ENCODE measurements around the gene CCDC188. TPM values are rescaled to one million over a fixed set of nuclear protein-coding genes. Genes with fewer than 3 reads are reported as not detected.

The CCDC188 gene
- total RNA-seq, 2 experiments from 2014 or later = not detected

DNA sequence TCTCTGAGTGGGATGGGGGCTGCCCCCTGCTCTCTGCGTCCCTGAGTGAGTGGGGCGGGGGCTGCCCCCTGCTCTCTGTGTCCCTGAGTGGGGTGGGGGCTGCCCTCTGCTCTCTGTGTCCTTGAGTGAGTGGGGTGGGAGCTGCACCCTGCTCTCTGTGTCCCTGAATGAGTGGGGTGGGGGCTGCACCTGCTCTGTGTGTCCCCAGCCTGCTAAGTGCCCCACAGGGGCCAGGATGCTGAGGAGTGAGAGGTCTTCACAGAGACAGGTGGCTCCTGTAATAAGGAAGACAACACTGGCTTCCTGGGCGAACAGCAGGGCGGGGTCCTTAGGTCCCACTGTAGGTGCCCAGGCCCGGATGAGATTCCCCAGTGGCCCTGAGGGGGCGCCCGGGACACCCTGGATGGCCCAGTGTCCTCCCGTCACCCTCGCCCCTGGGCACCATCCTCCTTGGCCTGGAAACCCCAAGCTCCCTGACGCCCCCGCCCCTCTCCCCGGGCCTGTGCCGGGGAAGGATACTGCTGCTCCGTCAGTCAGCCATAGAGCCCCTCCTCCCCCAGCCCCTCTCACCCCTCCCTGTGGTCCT, 3.8 kb upstream of the CCDC188 start:
- CTCF ChIA-PET = no interaction called here
- POLR2A ChIA-PET = no interaction called here

- POLR2A ChIA-PET = no interaction called here
- CTCF ChIA-PET = no interaction called here
These were observed 3.1 kb upstream of the CCDC188 start for GRCh38 chr22:20153945-20154344.

DNA sequence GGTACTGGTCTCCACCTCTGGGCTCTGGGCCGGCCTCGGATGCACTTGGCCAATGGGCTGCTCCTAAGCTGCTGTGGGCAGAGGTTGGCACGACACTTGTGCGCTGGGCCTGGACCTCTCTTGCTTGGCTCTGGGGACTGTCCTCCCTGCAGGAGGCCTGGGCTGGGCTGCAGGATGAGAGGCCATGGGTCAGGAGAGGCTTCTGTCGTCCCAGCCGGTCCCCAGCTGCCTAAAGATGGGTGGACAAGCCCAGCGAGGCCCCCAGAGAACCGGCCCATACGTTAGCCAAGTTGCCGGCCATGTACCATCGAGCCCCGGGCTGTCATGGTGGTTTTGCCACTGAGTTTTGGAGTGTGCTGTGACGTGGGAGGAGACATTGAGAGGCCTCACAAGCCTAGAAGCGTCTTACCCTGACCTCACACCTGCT, 1.6 kb upstream of the CCDC188 start:
- ChIA-PET POLR2A (no interaction called here), CTCF (no interaction called here)

GRCh38 chr22:20151276-20151588, 377 bp upstream of the CCDC188 start:
- ChIA-PET POLR2A (interaction anchor here (0.6 kb wide), 1 partner anchor 51 kb away, joined by 4 read pairs; no protein-coding TSS in a partner anchor), CTCF (no interaction called here)

GRCh38 chr22:20149257-20150250, 1.3 kb downstream of the CCDC188 start:
- CTCF ChIA-PET = no interaction called here
- POLR2A ChIA-PET = interaction anchor here (0.6 kb wide), 1 partner anchor 295 kb away, joined by 6 read pairs; no protein-coding TSS in a partner anchor

DNA sequence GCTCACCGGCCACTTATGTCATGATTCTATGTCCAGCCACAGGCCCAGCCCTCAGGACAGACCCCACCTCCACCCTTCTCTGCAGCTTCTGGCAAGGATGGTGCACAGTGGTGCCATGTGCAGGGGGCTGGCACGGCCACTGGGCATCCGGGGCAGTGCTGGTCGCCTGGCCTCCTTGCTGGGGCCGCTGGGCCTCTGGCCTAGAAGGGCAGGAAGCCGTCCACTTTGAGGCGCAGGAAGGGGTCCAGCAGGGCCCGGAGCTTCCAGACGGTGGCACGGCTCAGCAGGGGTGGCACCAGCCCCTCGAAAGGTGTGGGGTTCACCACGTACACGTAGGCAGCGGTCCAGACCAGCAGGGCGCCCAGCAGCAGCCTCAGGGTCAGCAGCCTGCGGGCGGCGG, 2.4 kb downstream of the CCDC188 start:
- ChIA-PET POLR2A (no interaction called here), CTCF (no interaction called here)

- ChIA-PET CTCF (interaction anchor here (1.0 kb wide), 1 partner anchor 10 kb away, joined by 3 read pairs; no protein-coding TSS in a partner anchor), POLR2A (no interaction called here)
These were observed 3.4 kb downstream of the CCDC188 start for GRCh38 chr22:20147237-20147988.

- ChIA-PET POLR2A (no interaction called here), CTCF (interaction anchor here (1.0 kb wide), 1 partner anchor 10 kb away, joined by 3 read pairs; no protein-coding TSS in a partner anchor)
These were observed 4.1 kb downstream of the CCDC188 start for GRCh38 chr22:20146777-20147176.

- POLR2A ChIA-PET = no interaction called here
- CTCF ChIA-PET = no interaction called here
These were observed 5.0 kb downstream of the CCDC188 start for GRCh38 chr22:20145832-20146223.

GRCh38 chr22:20145206-20145831, 5.5 kb downstream of the CCDC188 start:
- ChIA-PET CTCF (no interaction called here), POLR2A (no interaction called here)

DNA sequence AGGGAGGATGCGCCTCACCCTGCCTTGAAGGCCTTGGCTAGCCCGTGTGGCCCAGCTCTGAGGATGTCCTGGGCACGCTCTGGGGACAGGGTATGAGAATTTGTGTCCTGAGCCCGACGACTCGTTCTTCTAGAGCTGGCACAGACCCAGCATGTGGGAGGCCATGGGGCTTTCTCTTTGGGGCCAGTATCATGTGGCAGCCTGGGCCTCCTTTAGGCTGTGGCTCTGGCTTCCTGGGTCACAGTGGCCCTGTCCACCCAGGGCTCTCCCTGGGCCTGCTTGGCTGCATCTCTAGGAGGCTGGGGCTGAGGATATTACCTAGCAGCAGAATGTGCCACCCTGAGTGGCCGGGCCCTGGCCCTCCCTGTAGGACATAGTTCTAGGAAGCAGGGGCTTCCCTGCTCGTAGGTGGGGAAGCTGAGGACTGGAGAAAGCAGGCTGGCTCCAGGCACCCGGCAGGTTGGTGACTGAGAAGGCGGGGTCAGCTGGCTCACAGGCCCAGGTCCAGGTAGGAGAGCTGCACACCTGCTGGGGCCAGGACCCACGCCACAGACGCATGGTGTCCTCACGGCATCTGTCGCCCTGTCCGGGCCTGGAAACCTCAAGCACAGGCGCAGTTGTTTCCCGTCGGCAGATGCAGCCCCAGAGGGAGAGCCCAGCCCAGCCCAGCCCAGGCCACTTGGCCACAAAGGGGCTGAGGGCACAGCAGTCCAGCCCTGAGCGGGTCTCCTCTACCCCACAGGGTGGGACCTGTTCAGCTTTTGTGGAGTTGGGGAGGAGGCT, 6.8 kb downstream of the CCDC188 start:
- CTCF ChIA-PET = interaction anchor here (0.6 kb wide), 1 partner anchor 614 kb away, joined by 3 read pairs; no protein-coding TSS in a partner anchor
- POLR2A ChIA-PET = no interaction called here

GRCh38 chr22:20142711-20143621, 7.9 kb downstream of the CCDC188 start:
- ChIA-PET CTCF (no interaction called here), POLR2A (no interaction called here)

DNA sequence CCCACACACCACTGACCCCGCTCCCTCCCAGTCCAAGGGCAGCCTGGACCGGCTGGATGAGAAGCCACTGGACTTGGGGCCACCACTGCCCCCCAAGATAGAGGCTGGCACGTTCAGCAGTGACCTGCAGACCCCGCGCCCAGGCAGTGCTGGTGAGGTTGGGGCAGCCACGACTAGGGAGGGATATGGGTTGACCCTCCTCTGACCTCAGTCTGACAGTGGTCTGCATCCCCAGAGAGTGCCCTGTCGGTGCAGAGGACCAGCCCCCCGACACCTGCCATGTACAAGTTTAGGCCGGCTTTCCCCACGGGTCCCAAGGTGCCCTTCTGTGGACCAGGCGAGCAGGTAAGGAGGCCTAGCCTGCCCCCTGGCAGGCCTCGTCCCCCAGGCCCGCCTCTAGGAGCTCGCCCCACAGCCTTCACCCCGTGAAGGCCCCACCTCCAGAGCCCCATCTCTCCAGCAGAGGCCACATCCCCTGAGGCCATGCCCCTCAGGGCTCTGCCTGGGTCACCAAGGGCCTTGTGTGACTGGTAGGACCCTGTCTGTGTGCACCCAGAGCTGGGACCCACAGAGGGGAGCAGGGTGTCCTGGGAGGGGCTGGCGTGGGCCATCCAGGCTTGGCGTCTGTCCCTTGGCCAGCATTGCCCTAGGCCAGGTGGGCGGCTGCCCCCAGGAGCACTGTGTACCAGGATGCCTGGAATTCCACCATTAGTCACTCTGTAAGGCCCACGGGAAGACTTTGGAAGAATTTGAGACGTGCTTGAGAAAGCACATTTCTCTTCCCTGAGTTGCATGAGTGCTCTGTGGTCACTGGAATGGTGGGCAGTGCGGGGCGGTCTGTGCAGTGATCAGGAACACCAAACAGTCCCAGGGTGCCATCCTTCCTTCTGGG, 9.4 kb downstream of the CCDC188 start:
- ChIA-PET POLR2A (no interaction called here), CTCF (no interaction called here)

DNA sequence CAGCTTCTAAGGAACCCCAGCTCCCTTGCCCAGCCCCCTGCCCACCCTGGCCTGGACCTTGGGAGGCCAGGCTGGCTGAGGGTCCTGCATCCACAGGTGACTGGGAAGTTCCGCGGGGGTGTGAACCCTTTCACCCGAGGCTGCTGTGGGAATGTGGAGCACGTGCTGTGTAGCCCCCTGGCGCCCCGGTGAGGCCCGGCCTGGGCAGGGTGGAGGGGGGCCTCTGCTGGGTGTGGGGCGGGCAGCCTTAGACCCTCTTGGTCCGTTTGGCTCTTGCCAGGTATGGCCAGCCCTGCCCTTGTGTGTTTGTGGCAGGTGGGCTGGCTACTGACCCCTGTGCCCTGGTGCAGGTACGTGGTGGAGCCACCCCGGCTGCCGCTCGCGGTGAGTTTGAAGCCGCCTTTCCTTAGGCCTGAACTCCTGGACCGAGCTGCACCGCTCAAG, 10.3 kb downstream of the CCDC188 start:
- ChIA-PET POLR2A (no interaction called here), CTCF (no interaction called here)

GRCh38 chr22:20140107-20140445, 10.8 kb downstream of the CCDC188 start:
- POLR2A ChIA-PET = no interaction called here
- CTCF ChIA-PET = no interaction called here

DNA sequence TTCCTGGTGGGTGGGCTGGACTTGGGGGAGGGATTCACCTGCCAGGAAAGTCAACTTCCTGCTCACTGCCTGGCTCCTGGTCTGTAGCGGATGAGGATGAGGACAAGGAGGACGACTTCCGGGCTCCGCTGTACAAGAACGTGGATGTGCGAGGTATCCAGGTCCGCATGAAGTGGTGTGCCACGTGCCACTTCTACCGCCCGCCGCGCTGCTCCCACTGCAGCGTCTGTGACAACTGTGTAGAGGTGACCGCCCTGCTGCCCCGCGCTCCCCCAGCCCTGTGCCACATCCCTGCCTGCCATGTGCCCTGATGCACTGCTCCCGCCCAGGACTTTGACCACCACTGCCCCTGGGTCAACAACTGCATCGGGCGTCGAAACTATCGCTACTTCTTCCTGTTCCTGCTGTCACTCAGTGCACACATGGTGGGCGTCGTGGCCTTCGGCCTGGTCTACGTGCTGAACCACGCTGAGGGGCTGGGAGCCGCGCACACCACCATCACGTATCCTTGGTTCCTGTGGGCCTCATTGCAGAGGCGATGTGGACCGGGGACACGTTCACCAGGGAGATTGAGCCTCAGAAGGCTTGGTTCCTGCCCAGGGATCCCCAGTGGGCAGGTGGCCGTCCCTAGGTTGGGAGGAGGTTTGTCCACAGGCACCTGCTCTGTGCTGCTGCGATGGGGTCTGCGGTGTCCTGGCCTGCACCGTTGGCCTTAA, 11.3 kb downstream of the CCDC188 start:
- CTCF ChIA-PET = interaction anchor here (0.8 kb wide), 1 partner anchor 146 kb away, joined by 3 read pairs; no protein-coding TSS in a partner anchor
- POLR2A ChIA-PET = no interaction called here

DNA sequence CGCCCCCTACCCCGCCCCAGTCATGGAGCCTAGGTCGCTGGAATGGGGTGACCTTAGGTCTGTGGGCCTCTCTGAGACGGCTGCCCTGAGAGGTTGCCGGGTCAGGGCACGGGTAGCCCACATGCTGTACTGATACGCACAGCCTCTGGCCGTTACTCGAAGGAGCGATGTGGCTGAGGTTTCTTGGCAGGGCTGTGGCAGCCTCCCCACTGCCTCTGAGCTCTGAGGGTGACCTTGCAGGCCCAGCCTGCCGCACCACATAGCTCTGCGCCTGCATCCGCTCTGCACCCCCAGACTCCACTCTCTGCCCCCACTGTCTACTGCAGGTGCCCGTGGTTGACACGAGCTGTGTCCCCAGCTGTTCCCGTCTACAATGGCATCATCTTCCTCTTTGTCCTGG, 12.0 kb downstream of the CCDC188 start:
- CTCF ChIA-PET = interaction anchor here (0.8 kb wide), 1 partner anchor 147 kb away, joined by 3 read pairs; no protein-coding TSS in a partner anchor
- POLR2A ChIA-PET = no interaction called here
